Measurements from ENCODE around the gene IGFN1. TPM values are rescaled to one million over a fixed set of nuclear protein-coding genes. Genes with fewer than 3 reads are reported as not detected.

The IGFN1 gene
- total RNA-seq, 1 experiment from 2014 or later, result 0.04 TPM

GRCh38 chr1:201190005-201190404 lies 619 bp upstream of the IGFN1 start:
- ATAC-seq (no peak), DNase-seq (no peak)
- Histone ChIP-seq H3K9me3 (ENCODE audit: low read length) (no peaks in the 10 kb centered on the region), H4K20me1 (ENCODE audit: low read length) (no peaks in the 10 kb centered on the region), H3K27me3 (ENCODE audit: low read length) (no peaks in the 10 kb centered on the region), H3K4me3 (ENCODE audit: low read length) (no peak overlapping the region), H3K9ac (ENCODE audit: low read length) (no peak overlapping the region), H3K4me2 (ENCODE audit: low read length) (no peak overlapping the region), H3K27ac (ENCODE audit: low read length) (no peak overlapping the region), H3K36me3 (ENCODE audit: low read depth, low read length) (no peaks in the 10 kb centered on the region), H3K79me2 (ENCODE audit: low read length) (no peaks in the 10 kb centered on the region), H3F3A (ENCODE audit: low read length, unreplicated experiment) (no peaks in the 10 kb centered on the region), H2AFZ (ENCODE audit: low read length) (no peak overlapping the region), H3K9me2 (replicated peaks; ENCODE audit: low read length) (no peaks in the 10 kb centered on the region), H3K4me1 (ENCODE audit: insufficient read depth, low read length) (peaks cover 28% of the 10 kb centered on the region)
- BruUV-seq (replicated peaks), result no TSS peak
- no peak for TF ChIP-seq EZH2 (IDR thresholded peaks at IDR 0.05; ENCODE audit: low read length, unreplicated experiment)
- TF ChIP-seq CTCF (conservative IDR thresholded peaks at IDR 0.05; ENCODE audit: low read depth, low read length), result no peak
- intact Hi-C loops (cut with micrococcal nuclease), result no loop called here
- ChIA-PET CTCF (no interaction called here), POLR2A (ENCODE audit: unreplicated experiment) (interaction anchor here (0.6 kb wide), 1 partner anchor 415 kb away, joined by 6 read pairs; no protein-coding TSS in a partner anchor)

GRCh38 chr1:201191653-201192260 lies 1.1 kb downstream of the IGFN1 start:
- H4K20me1 ChIP-seq (ENCODE audit: low read length), result no peaks in the 10 kb centered on the region
- no peak overlapping the region for H3K9ac ChIP-seq (ENCODE audit: low read length)
- H3K36me3 ChIP-seq (ENCODE audit: low read depth, low read length), result no peaks in the 10 kb centered on the region
- H3F3A ChIP-seq (ENCODE audit: low read length, unreplicated experiment), result no peaks in the 10 kb centered on the region
- CTCF ChIA-PET, result interaction anchor here (0.6 to 0.7 kb wide), 4 partner anchors 21 to 1516 kb away, joined by 3 to 5 read pairs (median 3); no protein-coding TSS in a partner anchor
- no peaks in the 10 kb centered on the region for H3K9me2 ChIP-seq (replicated peaks; ENCODE audit: low read length)
- H3K4me3 ChIP-seq (ENCODE audit: low read length), result no peak overlapping the region
- peak overlapping the region; percentile 5; the same call in 1 of the 2 replicates for H3K4me2 ChIP-seq (ENCODE audit: low read length)
- ATAC-seq (peak; percentile 98), DNase-seq (peak; percentile 99)
- H3K9me3 ChIP-seq (ENCODE audit: low read length), result no peaks in the 10 kb centered on the region
- H3K4me1 ChIP-seq (ENCODE audit: insufficient read depth, low read length), result peaks cover 17% of the 10 kb centered on the region
- no TSS peak for BruUV-seq (replicated peaks)
- H3K79me2 ChIP-seq (ENCODE audit: low read length), result no peaks in the 10 kb centered on the region
- TF ChIP-seq EZH2 (IDR thresholded peaks at IDR 0.05; ENCODE audit: low read length, unreplicated experiment) (no peak), EZH2phosphoT487 (IDR thresholded peaks at IDR 0.05; ENCODE audit: borderline replicate concordance, low read length) (no peak), CTCF (conservative IDR thresholded peaks at IDR 0.05; ENCODE audit: low read depth, low read length) (no peak)
- intact Hi-C loops (cut with micrococcal nuclease), result no loop called here
- H2AFZ ChIP-seq (ENCODE audit: low read length), result no peak overlapping the region
- H3K27ac ChIP-seq (ENCODE audit: low read length), result peak overlapping the region; percentile 1; the same call in 1 of the 2 replicates
- POLR2A ChIA-PET (ENCODE audit: unreplicated experiment), result interaction anchor here (0.6 to 0.9 kb wide), 2 partner anchors 37 to 177 kb away, joined by 5 to 14 read pairs; partner anchors contain the start of gene TMEM9
- no peaks in the 10 kb centered on the region for H3K27me3 ChIP-seq (ENCODE audit: low read length)

GRCh38 chr1:201192261-201192788 lies 1.7 kb downstream of the IGFN1 start:
- TF ChIP-seq CTCF (conservative IDR thresholded peaks at IDR 0.05; ENCODE audit: low read depth, low read length) (no peak), EZH2phosphoT487 (IDR thresholded peaks at IDR 0.05; ENCODE audit: borderline replicate concordance, low read length) (no peak)
- no TSS peak for BruUV-seq (replicated peaks)
- no peak for ATAC-seq

More at GRCh38 chr1:201192261-201192788, 1.7 kb downstream of the IGFN1 start:
- no peak overlapping the region for H3K27ac ChIP-seq (ENCODE audit: low read length)
- CTCF ChIA-PET, result interaction anchor here (0.6 to 0.7 kb wide), 3 partner anchors 22 to 73 kb away, joined by 3 to 5 read pairs (median 3); no protein-coding TSS in a partner anchor
- H3K27me3 ChIP-seq (ENCODE audit: low read length), result no peaks in the 10 kb centered on the region
- no peak overlapping the region for H3K4me3 ChIP-seq (ENCODE audit: low read length)
- no peak overlapping the region for H3K9ac ChIP-seq (ENCODE audit: low read length)
- no peak overlapping the region for H3K4me2 ChIP-seq (ENCODE audit: low read length)
- no peaks in the 10 kb centered on the region for H3K9me2 ChIP-seq (replicated peaks; ENCODE audit: low read length)
- POLR2A ChIA-PET (ENCODE audit: unreplicated experiment), result interaction anchor here (0.8 kb wide), 1 partner anchor 75 kb away, joined by 4 read pairs; no protein-coding TSS in a partner anchor
- no peaks in the 10 kb centered on the region for H3K36me3 ChIP-seq (ENCODE audit: low read depth, low read length)
- H4K20me1 ChIP-seq (ENCODE audit: low read length), result no peaks in the 10 kb centered on the region
- H3K4me1 ChIP-seq (ENCODE audit: insufficient read depth, low read length), result peaks cover 17% of the 10 kb centered on the region
- H2AFZ ChIP-seq (ENCODE audit: low read length), result no peak overlapping the region
- H3K9me3 ChIP-seq (ENCODE audit: low read length), result no peaks in the 10 kb centered on the region
- intact Hi-C loops (cut with micrococcal nuclease), result no loop called here
- no peaks in the 10 kb centered on the region for H3K79me2 ChIP-seq (ENCODE audit: low read length)
- no peak for DNase-seq
- no peaks in the 10 kb centered on the region for H3F3A ChIP-seq (ENCODE audit: low read length, unreplicated experiment)
